ENCODE results near the gene MIA2. TPM values are rescaled to one million over a fixed set of nuclear protein-coding genes. Genes with fewer than 3 reads are reported as not detected.
"Not testable (repeated sequence)": the region's sequence is repeated elsewhere in the genome, so short reads cannot be mapped to it uniquely, and the experiment has no call there.

Gene MIA2
- total RNA-seq, 2 donors from 2014 or later, result 14.2 to 34.2 TPM

DNA sequence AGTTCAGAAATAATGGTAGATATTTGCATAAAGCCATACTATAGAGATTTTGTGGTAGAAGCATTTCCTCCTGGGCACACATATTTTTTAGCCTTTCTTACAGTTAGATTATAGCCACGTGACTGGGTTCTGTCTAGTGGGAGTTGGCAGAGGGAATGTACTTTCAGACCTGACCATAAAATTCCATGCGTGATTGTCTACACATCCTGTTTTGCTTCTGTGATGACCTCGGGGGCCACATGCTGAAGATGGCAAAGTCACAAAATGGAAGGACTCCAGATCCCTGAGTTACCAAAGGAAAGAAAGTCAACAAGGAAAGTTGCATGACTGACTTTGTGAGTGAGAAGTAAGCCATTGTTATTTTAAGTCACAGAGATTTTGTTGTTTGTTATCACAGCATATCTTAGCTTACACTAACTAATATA is 14.6 kb upstream of the MIA2 start:
- Histone ChIP-seq H3K9me3 (no peaks in the 10 kb centered on the region), H3K36me3 (no peaks in the 10 kb centered on the region), H3K4me1 (no peaks in the 10 kb centered on the region), H3K27me3 (no peaks in the 10 kb centered on the region), H3K27ac (no peak overlapping the region), H3K4me3 (no peak overlapping the region)
- TF ChIP-seq, protein P1, sequence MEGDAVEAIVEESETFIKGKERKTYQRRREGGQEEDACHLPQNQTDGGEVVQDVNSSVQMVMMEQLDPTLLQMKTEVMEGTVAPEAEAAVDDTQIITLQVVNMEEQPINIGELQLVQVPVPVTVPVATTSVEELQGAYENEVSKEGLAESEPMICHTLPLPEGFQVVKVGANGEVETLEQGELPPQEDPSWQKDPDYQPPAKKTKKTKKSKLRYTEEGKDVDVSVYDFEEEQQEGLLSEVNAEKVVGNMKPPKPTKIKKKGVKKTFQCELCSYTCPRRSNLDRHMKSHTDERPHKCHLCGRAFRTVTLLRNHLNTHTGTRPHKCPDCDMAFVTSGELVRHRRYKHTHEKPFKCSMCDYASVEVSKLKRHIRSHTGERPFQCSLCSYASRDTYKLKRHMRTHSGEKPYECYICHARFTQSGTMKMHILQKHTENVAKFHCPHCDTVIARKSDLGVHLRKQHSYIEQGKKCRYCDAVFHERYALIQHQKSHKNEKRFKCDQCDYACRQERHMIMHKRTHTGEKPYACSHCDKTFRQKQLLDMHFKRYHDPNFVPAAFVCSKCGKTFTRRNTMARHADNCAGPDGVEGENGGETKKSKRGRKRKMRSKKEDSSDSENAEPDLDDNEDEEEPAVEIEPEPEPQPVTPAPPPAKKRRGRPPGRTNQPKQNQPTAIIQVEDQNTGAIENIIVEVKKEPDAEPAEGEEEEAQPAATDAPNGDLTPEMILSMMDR (IDR thresholded peaks at IDR 0.05), result no peak
- DNase-seq (ENCODE audit: low spot score), result no peak

DNA sequence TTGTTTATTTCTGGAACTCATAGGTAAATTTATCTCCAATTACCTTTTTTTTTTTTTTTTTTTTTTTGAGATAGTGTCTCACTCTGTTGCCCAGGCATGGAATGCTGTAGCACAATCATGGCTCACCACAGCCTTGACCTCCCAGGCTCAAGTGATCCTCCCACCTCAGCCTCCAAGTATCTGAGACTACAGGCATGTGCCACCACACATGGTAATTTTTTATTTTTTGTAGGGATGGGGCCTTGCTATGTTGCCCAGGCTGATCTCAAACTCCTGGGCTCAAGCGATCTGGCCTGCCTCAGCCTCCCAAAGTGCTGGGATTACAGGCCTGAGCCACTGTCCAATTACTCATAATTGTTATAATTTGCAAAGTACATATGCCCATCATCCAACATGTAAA is 13.2 kb upstream of the MIA2 start:
- H3K27me3 ChIP-seq; DNase-seq (ENCODE audit: low spot score); H3K36me3 ChIP-seq; H3K9me3 ChIP-seq; H3K27ac ChIP-seq; H3K4me3 ChIP-seq; H3K4me1 ChIP-seq: not testable (repeated sequence)

DNA sequence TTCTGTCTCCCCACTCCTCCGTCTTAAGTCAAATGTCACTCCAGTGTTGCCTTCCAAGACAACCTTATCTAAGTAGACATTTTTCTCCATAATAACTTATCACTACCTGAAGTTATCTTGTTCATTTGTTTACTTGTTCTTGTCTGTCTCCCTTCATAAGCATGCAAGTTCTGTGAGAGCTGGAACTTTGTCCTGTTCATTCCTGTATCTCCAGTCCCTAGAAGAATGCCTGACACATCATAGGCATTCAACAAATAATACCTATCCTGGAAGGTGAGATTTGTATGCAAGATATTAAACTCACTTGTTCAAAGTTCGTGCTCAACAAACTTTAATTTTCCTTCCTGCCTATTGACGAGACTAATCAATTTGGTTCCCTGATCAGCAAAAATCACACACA is 5.7 kb upstream of the MIA2 start:
- Histone ChIP-seq H3K27me3 (no peaks in the 10 kb centered on the region), H3K9me3 (no peaks in the 10 kb centered on the region), H3K4me1 (no peaks in the 10 kb centered on the region), H3K27ac (no peak overlapping the region), H3K36me3 (no peaks in the 10 kb centered on the region), H3K4me3 (no peak overlapping the region)
- TF ChIP-seq, protein P1 (IDR thresholded peaks at IDR 0.05), result no peak
- no peak for DNase-seq (ENCODE audit: low spot score)

DNA sequence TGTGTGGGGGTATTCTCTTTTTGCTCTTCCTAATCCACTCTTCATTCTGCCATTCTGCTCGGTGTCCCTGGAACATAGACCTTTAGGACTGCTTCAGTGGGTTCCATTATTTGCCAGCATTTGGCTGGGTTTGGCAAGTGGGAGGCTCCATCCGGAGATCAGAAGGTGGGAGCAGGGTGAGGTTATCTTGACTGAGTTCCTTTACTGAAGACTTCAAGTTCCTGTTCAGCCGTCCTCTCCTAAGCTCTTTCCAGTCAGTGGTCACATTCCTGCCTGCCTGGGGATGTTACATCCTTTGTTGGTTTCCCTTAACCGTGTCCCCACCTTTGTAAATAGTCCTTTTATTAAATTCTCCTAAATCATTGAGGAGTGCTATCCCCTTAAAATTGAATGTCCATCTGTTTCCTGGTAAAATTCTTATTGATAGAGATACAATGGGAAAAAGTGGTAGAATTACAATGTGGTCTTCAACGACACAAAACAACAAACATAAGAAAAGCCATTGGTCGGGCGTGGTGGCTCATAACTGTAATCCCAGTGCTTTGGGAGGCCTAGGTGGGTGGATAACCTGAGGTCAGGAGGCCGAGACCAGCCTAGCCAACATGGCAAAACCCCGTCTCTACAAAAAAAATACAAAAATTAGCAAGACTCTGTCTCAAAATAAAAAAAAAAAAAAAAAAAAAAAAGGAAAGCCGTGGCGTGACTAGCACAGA is 5.0 kb upstream of the MIA2 start:
- TF ChIP-seq, protein P1 (IDR thresholded peaks at IDR 0.05), result no peak
- Histone ChIP-seq H3K4me1 (no peaks in the 10 kb centered on the region), H3K27ac (no peak overlapping the region), H3K9me3 (no peaks in the 10 kb centered on the region), H3K27me3 (no peaks in the 10 kb centered on the region), H3K4me3 (no peak overlapping the region), H3K36me3 (no peaks in the 10 kb centered on the region)
- DNase-seq (ENCODE audit: low spot score), result no peak

DNA sequence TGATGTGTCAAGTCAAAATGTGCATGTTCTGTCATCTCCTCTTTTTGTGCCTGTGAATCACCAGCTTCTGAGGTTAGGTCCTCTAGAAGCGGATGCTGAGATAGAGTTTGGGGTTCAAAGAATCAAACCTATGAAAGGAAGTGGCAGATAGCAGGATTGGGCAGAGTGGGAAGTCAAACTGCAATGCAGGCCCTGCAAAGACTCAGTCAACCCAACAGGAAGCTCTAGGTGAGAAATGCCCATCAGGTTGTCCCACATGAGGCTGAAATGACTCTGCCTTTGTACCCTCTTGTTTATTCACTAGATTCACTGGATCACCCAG is 4.5 kb upstream of the MIA2 start:
- DNase-seq (ENCODE audit: low spot score), result no peak

DNA sequence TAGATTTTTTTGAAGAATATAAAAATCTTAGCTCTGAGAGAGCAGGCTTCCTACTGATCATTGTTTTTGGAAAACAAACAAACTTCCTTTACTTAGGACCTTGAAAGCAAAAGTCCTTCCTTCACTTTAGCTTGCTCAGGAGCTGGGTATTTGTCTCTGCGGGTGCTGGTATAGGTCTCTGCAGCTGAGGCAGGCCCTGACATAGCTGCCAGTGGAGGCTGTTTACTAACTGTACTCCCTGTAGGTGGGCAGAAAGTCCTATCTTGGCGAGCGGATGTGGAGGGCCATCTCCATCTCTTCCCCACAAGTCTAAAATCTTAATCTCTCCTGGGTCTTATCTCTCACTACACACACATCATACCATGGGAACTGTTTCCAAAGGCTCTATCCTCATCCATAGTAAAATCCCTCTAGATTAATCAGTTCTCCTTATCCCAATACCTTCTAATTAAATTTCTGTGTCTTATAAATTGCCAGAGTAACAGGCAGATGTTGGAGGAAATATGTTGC is 4.1 kb upstream of the MIA2 start:
- Histone ChIP-seq H3K27me3 (no peaks in the 10 kb centered on the region), H3K4me1 (no peaks in the 10 kb centered on the region), H3K9me3 (no peaks in the 10 kb centered on the region), H3K4me3 (no peak overlapping the region), H3K36me3 (no peaks in the 10 kb centered on the region), H3K27ac (no peak overlapping the region)
- DNase-seq (ENCODE audit: low spot score), result no peak
- TF ChIP-seq, protein P1 (IDR thresholded peaks at IDR 0.05), result no peak

More for the DNA sequence above, 4.5 kb upstream of the MIA2 start:
- no peak overlapping the region for H3K27ac ChIP-seq
- TF ChIP-seq, protein P1 (IDR thresholded peaks at IDR 0.05), result no peak
- H3K36me3 ChIP-seq, result no peaks in the 10 kb centered on the region
- no peaks in the 10 kb centered on the region for H3K4me1 ChIP-seq
- no peaks in the 10 kb centered on the region for H3K9me3 ChIP-seq
- no peak overlapping the region for H3K4me3 ChIP-seq
- H3K27me3 ChIP-seq, result no peaks in the 10 kb centered on the region

Data from right atrium auricular region (tissue), 2 donors.